Esophagus muscularis mucosa (tissue), 3 donors: ENCODE measurements around the gene ADGRG6.

Experiments used
- POLR2A ChIP-seq: fragments of 450-650 bp; IDR thresholded peaks from one replicate; pipeline ENCODE4 v1.6.1; 2017; ENCODE audit warnings: antibody characterized with exemption, moderate library complexity, mild to moderate bottlenecking, low read depth
- TF ChIP-seq, protein P1 (sequence below), 3 experiments: fragments of 200-600 bp in 2 of 3; fragments of 450-650 bp in 1 of 3; sonication (generic) in 2 of 3; IDR thresholded peaks; one replicate each; pipeline ENCODE4 v1.5.1; 2017 to 2019; ENCODE audit warnings: antibody characterized with exemption in 3 of 3, mild to moderate bottlenecking in 2 of 3, moderate library complexity in 1 of 3

DNA sequence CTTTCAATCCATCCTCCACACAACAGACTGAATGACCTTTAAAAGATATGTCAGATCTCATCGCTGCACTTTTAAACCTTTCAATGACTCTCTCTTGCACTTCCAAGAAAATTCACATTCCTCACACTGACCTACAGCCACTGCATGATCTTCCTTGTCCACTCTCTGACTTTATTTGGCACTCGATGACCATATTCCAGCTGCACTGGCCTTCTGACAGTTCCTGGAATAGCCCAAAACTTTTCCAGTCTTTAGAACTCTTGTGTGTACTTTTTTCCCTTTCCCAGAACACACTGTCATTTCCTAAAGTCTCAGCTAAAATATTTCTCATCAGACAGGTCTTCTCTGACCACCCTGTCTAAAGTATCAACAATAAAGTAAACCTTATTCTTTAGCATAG is 174.6 kb downstream of the ADGRG6 start:
- TF ChIP-seq, protein P1, sequence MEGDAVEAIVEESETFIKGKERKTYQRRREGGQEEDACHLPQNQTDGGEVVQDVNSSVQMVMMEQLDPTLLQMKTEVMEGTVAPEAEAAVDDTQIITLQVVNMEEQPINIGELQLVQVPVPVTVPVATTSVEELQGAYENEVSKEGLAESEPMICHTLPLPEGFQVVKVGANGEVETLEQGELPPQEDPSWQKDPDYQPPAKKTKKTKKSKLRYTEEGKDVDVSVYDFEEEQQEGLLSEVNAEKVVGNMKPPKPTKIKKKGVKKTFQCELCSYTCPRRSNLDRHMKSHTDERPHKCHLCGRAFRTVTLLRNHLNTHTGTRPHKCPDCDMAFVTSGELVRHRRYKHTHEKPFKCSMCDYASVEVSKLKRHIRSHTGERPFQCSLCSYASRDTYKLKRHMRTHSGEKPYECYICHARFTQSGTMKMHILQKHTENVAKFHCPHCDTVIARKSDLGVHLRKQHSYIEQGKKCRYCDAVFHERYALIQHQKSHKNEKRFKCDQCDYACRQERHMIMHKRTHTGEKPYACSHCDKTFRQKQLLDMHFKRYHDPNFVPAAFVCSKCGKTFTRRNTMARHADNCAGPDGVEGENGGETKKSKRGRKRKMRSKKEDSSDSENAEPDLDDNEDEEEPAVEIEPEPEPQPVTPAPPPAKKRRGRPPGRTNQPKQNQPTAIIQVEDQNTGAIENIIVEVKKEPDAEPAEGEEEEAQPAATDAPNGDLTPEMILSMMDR (IDR thresholded peaks at IDR 0.05) = no peak
- TF ChIP-seq POLR2A = no peak
